HG03342 (cell line): ENCODE results near the gene CDHR2.

Experiments
- ATAC-seq: cut with Tn5 transposase; IDR thresholded peaks from one replicate; pipeline ENCODE4 v1.9.1; 2021; ENCODE audit warnings: mild to moderate bottlenecking, moderate library complexity; ENCODE audit not compliant: unreplicated experiment

Gene CDHR2

DNA sequence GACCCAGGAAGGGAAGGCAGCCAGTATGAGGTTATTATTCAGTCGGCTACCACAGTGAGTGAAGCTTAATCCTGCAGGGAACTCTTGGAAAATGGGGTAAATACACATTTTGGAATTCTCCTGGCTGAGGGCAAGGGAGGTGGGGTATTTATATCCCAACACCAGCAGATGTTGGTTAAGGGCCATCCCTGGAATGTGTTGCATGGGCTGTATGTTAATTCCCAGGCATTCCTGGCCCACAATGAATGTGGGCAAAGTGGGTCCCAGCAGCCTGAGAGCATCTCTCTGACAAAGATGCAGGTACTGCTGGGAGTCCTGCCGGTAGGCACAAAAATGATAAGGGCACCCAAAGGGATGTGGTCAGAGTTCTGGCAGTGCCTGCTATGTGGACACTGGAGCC, 63.7 kb downstream of the CDHR2 start:
- ATAC-seq, result no peak

DNA sequence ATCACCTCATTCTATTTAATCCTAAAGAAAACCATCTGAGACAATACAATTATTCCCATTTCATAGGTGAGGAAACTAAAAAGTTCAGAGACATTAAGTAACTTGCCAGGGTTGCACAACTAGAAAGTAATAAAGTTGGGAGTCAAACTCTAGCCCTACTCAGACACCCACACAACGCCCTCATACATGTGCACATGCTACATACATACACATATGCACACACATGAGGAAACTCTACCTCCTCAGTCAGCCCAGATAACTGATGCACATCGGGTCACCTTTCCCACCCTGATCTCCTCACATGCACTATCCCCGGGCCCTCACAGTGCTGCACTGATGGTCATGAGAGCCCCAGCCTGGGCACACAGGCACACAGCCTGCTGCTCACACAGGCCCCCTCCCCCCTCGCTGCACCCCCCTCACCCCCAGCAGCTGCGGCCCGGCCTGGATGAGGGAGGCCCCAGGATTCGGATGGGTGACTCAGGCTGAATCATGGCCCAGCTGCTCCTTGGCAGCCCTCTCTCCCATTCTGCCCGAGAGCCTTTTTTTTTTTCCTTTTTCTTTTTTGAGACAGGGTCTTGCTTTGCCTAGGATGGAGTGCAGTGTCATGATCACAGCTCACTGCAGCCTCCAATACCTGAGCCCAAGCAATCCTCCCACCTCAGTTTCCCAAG, 65.8 kb downstream of the CDHR2 start:
- ATAC-seq, result no peak

DNA sequence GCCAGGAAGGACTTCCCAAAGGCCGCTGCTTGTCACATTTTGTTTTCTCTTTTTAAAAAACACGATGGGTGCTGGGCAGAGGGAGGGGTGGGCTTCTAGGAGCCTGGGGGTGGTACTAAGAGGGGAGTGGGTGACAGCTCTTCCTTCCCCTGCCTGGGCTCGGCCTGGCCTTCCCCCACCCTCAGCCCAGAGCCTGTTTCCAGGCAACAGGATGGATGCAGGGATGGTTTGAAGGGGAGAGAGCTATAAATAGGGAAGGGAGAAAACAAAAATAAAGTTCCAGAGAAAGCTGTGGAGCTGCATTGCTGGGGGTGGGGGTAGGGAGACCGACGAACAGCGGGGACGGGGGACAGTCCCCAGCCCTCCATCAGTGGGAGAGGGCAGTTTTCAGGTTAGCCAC, 67.4 kb downstream of the CDHR2 start:
- no peak for ATAC-seq

DNA sequence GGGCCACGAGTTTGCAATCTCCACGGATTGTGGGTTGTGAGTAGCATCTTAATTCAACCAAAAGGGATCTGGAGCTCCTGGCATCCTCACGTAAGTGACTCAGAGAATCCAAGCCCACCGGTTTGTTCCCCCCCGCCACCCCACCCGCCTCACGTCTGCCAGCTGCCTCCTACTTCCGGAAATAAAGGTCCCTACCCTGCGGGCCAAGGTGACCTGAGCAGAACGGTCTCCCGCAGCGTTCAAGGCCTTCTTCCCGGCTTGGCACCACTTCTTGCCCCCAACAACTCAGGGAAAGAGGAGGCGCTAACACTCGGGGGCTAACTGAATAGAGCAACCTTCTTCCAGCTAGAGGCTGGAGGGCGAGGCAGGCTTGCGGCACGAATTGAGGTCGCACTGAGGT, 69.6 kb downstream of the CDHR2 start:
- no peak for ATAC-seq

DNA sequence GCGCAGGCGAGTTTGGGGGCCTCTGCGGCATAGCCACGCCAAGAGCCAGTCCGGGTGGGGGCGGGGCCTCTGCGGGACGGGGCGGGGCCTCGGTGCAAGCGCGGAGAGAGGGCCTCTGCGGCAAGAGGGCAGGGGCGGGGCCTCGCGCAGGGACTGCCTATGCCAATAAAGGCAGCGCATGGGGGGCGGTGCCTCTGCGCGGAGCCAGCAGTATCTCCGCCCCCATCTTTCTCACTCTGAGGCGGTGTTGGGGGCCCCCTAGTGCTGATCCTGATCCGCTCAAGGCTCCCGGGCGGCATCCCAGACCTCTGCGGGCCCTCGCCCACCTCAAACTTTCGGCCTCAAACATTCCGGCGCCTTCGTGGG, 70.0 kb downstream of the CDHR2 start:
- no peak for ATAC-seq

DNA sequence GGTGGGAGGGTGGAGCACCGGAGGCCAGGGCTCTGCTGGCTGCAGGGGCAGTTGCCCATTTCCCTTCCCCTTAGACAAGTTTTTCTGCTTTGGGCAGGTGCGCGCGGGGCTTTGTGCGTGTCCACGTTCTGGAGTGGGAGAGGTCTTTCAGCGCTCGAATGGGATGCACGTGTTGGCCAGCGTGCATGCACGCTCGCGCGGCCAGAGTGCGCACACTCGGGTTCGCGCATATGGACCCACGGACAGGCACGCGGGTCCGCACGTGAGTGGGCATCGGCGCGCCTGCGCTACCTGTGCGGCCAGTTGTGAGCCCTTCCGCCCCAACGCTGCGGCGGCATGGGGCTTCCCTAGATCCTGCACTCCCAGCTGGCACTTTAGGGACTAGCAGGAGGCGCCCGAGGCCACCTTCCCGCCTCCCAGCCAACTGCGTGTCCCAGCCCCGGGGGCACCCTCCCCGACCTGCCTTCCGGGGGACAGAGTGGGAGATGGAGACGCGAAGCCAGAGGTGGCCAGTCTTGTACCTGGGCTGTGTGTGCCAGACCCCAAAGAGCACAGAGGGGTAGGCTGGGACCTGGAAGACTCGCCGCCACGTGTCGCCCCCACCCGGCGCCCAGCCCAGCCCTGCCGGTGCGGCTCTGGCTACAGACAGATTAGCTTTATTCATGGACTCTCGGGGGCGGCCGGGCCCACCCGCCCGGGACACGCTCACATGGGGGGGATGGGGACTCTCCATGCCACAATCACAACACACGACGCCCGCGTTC, 70.6 kb downstream of the CDHR2 start:
- no peak for ATAC-seq

DNA sequence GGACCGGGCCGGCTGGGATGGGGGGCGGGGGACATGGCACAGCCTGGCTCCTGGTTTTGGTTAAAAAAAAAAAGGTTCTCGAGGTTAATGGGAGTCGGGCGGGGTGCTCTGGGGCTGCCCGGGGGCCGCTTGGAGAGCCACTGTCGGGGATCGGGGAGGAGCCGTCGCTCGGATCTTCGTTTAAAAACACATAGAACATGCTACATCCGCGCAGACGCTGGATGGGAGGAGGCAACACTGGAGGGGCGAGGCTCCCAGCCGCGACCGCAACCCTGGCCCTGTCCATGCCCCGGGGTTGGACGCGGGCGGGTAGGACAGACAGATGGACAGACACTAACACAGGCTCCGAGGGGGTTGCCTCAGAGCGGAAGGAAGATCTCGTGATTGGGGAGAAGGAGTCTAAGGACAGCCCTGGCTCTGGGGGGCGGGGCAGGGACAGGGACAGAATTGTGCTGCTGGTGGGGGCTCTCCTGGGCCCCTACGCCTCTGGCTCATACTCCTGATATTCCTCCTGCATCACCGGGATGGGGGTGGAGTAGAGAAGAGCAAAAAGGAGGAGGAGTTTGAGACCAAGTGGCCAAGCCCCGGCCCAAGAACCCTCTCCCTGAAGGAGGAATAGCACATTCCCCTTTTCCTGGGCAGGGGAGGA, 71.3 kb downstream of the CDHR2 start:
- ATAC-seq, result no peak

DNA sequence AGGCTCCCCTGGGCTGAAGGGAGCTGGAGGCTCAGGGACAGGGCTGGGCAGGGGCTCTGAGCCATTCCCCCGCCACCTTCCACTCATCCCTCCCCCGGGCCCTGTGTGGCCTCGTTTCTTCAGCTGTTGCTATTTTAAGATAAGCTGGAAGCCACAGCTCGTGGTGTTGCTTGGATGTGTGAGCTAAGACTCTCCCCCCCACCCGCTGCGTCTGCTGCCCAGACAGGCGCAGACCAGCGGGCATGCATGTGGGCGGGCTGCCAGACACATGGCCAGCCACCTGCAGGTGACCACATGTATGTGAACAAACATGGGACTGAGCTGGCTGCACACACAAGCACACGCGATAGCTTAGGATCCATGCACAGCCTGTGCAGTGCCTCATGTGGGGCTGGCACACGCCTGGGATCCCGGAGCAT, 72.5 kb downstream of the CDHR2 start:
- no peak for ATAC-seq

DNA sequence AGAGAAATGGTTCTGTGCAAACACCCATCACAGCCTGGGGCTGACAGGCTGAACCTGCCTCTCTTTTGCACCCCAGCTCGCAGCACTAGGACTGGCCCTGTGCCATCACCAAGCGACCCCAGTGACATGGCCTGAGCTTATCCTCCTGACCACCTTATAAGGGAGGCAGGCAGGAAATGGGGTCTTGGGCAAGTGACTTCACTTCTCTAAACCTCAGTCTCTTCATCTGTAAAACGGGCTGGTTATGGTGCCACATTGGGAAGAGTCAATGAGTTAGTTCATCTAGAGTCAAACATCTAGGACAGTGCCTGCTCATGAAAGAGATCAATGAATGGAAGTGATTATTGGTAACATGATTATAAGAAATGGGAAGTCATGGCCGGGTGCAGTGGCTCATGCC, 75.0 kb downstream of the CDHR2 start:
- no peak for ATAC-seq

DNA sequence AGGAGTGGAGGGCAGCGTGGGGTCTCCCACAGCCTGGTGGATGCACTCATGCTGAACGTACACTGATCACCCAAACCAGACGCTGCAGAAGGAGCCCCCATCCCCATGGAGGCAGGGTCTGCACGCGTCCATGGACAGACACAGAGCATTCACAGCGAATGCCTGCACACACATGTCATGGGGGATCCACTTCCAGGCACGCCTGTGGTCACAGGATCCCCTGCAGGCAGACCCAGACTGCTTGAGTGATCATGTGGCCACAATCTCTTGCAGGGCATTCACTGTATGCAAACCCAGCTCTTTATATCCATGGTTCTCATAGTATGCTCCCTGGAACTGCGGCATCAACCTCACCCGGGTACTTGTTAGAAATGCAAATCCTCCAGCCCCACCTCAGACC, 75.8 kb downstream of the CDHR2 start:
- no peak for ATAC-seq

DNA sequence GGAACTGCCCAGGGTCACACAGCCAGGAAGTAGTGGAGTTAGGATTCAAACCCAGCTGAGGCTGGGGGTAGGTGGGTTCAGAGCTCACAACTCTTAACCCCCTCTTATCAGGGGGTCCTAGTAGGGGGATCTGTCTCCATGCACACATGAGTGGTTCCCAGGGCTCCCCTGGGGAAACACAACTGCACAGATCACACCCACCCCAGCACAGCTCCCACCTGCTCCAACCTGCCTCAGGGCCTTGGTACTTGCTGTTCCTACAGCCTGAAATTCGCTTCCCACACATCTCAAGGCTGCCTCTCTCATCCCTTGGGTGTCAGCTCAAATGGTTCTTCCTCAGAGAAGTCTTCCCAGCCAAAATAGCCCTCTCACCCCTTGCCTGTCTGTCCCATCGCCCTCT, 76.4 kb downstream of the CDHR2 start:
- no peak for ATAC-seq

DNA sequence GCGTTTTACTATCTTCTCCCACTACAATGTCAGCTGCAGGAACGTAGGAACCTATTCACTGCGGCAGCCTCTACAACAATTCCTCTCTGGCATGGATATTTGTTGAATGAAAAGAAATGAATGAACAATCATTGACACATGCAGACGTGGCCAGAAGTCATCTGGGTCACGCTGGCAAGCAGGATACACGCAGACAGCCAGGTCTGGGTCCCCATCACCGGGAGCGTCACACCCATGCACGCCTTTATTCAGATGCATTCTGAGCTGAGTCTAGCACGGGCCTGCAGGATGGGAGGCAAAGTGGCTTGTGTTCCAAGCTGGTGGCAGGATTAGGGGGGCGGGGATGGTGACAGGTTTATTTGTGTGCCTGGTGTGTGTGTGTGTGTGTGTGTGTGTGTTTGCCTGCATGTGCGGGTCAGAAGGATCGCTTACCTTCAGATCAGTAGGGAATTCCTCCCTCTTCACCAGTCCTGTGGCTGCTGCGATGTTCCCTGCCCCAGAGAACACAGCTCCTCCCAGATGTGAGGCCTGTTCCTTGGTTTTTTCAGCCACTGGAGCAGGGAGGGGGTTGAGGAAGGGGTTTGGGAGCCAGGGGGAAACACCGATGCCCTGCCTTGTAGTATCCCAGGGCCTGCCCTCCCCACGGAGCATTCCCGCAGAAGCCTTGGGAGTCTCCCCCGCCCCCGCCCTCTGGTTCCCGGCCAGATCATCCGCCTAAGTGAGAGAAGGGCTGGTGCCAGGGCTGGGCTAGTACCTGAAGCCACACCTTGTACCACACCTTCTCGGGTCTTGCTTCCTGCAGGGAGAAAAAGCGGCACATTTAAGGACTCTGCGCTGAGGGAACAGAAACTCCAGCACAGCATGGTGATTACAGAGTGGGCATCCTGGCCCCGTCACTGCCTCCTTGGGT, 77.1 kb downstream of the CDHR2 start:
- no peak for ATAC-seq

DNA sequence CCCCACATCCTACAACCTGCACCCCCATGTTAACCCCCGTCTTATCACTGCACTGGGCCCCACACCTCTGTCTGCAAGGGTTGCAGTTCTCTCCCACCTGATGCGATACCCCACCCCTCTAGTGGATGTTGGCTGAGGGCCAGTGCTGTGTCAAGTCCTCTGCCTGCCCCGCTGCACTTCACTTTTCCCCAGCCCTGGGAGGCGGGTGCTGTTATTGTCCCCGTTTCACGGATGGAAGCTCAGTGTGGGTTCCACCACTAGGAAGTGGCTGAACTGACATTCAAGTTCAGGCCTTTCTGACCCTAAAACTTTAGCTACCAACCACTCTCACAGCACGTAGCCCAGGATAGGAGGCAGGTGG, 77.7 kb downstream of the CDHR2 start:
- no peak for ATAC-seq

DNA sequence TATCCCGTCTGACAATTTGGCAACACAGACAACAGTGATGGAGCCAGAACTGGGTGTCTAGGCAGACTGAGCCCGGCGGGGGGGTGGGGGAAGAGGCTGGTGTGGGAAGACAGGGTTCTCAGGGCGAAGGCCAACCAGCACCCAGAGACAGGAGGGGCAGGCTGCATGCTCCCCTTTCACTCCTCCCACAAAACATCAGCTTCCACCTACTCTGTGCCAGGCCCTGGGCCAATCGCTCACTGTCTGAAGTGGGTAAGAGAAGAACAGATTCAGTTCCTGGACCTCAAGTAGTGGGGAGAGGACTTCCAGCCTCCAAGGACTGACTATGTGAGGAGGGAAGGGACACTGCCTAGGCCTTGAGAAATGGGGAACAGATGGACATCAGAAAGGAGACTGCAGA, 78.4 kb downstream of the CDHR2 start:
- no peak for ATAC-seq

DNA sequence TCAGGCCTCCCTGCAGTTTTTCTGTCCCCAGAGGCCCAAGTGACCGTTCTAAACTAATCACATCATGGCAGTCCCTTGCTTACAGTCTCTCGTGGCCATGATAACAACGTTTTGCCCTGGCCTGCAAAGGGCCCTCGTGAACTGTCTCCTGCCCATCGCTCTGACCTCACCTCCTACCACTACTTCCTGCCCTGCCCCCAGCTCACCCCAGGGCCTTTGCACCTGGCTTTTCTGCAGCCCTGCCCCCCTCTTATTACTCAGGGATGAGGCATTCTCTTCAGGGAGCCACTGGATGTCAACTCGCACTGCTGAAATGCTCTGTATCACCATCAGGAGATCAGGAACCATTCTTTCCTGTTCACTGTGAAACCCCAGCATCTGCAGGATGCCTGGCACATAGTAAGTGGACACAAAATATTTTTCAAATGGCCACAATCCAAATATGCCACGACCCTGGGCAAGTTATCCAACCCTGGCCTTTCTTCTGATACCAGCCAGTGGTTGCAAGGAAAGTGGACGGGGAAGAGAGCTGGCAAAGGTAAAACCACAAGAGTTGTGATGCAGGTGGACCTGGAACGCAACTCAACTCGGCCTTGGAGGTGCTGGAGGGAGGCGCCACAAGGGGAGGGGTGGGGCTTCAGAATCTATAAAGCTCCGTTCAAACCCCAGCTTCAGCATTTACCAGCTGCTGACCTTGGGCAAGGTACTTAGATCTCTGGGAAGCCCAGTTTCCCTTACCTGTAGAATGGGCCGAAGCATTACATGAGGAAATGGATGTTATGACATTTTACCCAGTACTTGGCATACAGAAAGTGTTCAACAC, 79.5 kb downstream of the CDHR2 start:
- ATAC-seq, result no peak

DNA sequence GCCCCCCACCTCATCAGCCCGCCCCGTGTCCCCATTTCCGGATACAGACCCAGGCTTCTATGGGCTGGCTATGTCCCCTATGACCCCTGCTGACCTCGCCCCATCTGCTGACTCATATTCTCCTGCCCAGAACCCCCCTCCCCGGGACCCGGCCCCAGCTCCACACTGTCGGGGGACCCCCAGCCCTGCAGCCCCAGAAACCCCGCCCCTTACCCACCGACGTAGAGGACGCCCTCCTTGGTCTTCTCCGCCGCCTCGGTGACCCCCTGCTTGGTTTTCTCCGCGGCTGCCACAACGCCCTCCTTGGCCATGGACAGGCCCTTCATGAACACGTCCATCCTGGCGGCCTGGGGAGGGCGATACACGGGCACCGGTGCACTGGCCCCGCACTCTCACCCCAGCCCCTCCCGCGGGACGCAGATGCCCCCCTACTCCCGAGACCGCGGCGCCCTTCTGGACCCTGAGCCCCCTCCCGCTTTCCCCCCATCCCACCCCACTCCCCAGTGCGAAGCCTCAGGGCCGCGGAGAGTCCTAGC, 80.2 kb downstream of the CDHR2 start:
- ATAC-seq, result no peak

DNA sequence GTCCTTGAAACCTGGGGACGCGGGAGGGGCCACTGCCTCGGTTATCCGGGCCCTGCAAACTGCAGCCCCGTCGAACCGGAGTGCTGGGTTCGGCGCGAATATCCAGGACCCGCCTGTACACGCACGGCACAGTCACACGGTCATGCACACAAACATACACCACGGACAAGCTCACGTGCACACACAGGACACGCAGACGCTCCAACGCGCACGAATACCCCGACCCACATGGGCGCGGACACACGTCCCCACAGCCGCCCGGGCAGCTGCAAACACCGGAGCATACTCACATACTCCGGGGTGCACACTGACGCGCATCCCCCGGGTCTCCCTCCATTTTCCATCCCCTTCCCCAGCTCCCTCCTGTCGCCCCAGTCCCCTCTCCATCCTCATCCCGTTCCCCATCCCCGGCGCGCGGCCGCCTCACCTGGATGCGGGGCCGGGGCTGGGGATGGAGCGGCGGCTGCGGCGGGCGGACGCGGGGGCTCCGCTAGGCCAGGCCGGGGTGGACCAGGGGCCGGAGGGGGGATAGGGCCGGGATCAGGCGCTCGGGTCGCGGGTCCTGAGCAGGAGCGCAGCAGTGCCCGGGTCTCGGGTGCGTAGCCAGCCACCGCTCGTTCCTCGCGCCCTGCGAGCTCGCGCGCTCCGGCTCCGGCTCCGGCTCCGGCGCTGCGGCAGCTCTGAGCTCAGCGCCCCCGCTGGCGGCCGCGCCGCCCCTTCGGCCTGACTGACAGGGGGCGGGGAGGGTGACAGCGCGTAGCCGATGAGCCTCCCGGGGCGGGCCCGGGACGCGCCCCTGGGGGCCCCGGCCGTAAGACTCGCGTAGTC, 80.9 kb downstream of the CDHR2 start, which contains the start of the genes EIF4E1B and SNCB:
EIF4E1B (plus strand) TSS at position 823 of the 828 bp plus-strand sequence. CDS start 12,113 bp downstream, outside the sequence.
SNCB (minus strand) TSS at position 682 of the 828 bp plus-strand sequence. CDS start 880 bp downstream, outside the sequence.
- no peak for ATAC-seq

DNA sequence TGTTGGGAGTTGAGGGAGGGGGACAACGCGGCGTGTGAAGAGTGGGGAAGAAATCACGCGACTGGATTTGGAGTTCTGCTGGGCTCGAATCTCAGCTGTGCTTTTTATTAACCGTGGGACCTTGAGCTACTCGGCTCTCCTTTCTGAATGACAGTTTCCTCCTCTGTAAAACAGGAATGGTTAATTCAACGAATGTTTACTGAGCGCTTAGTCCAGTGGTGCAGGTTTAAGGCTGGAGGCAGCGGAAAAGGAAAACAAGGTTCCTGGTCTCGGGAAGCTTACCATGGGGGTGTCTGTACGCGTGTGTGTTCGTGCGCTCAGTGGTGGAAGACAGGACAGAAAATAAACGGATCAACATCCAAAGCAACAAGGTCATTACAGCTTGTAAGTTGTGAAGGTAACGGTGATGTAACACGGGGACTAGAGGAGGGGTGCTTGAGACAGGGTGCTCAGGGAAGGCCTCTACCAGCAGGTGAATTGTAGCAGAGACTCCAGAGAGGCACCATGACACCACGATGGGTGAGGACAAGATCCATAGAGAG, 81.6 kb downstream of the CDHR2 start:
- no peak for ATAC-seq
